Fibroblast of mammary gland (primary cell): ENCODE measurements around the gene PRDM10.
A peak's percentile ranks its signal among the peaks of the same experiment; 100 is the strongest.
"Not testable (repeated sequence)": the region's sequence is repeated elsewhere in the genome, so short reads cannot be mapped to it uniquely, and the experiment has no call there.

Source experiments
- DNase-seq: peaks from one replicate; pipeline ENCODE4 v3.0.0-alpha.2; 2010; ENCODE audit warnings: low read depth
- H3K4me3 ChIP-seq: 2 replicates; pipeline ENCODE4 v1.5.1; 2011; ENCODE audit warnings: low read depth, mild to moderate bottlenecking, low read length, moderate library complexity; ENCODE audit not compliant: control insufficient read depth
- TF ChIP-seq, protein P1 (sequence below): conservative IDR thresholded peaks from 2 replicates; pipeline ENCODE4 v1.5.1; 2011; ENCODE audit warnings: low read depth, low read length, inconsistent platforms; ENCODE audit not compliant: control insufficient read depth, insufficient read depth

The PRDM10 gene

DNA sequence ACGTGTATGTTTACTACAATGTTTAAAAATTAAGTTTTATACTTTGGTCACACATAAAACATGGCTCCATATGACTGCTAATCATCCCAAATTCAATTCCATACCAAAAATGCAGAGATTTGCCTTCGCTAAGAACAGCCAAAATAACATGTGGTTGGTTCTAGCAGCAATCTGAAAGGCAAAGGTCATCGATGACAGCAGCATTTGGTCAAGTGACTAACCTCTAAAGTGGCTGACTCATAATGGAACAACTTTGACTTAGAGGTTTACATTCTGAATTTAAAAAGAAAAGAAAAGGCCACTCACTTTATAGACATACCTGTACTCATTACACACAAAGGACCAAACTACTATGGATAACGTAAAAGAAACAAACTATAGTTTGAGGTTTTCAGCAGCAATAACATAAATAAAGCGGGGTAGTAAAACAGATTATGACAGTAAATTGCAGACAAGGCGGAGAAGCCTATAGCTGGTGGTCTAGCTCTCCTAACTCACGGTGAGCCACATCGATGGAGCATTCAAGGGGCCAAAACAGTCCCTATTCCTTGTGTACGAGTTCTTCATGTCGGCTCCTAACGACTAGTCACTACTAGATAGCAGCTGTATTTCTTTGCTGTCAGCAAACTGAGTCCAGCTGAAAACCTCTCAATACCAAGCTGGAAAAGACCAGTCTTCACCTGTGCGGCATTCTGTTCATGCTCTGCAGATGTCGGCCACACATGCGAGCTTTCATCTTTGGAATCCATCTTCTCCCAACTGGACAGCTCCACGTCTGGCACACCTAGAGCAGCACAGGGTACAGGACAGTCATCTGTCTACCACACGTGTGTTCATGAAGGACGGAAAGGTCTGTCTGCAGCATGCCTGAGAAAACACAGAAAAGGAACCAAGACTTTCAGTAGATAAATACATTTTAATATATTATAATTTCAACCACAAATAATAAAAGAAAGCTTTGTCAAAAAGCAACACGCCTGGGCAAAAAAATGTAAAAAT lies 42.1 kb downstream of the PRDM10 start:
- TF ChIP-seq, protein P1, sequence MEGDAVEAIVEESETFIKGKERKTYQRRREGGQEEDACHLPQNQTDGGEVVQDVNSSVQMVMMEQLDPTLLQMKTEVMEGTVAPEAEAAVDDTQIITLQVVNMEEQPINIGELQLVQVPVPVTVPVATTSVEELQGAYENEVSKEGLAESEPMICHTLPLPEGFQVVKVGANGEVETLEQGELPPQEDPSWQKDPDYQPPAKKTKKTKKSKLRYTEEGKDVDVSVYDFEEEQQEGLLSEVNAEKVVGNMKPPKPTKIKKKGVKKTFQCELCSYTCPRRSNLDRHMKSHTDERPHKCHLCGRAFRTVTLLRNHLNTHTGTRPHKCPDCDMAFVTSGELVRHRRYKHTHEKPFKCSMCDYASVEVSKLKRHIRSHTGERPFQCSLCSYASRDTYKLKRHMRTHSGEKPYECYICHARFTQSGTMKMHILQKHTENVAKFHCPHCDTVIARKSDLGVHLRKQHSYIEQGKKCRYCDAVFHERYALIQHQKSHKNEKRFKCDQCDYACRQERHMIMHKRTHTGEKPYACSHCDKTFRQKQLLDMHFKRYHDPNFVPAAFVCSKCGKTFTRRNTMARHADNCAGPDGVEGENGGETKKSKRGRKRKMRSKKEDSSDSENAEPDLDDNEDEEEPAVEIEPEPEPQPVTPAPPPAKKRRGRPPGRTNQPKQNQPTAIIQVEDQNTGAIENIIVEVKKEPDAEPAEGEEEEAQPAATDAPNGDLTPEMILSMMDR: no peak
- peak; percentile 96 for DNase-seq
- no peak overlapping the region for H3K4me3 ChIP-seq

GRCh38 chr11:129959687-129960086 lies 42.9 kb downstream of the PRDM10 start:
- DNase-seq: no peak
- TF ChIP-seq, protein P1: no peak
- no peak overlapping the region for H3K4me3 ChIP-seq

GRCh38 chr11:129955282-129955681 lies 47.4 kb downstream of the PRDM10 start:
- no peak overlapping the region for H3K4me3 ChIP-seq
- DNase-seq: no peak
- TF ChIP-seq, protein P1: no peak

DNA sequence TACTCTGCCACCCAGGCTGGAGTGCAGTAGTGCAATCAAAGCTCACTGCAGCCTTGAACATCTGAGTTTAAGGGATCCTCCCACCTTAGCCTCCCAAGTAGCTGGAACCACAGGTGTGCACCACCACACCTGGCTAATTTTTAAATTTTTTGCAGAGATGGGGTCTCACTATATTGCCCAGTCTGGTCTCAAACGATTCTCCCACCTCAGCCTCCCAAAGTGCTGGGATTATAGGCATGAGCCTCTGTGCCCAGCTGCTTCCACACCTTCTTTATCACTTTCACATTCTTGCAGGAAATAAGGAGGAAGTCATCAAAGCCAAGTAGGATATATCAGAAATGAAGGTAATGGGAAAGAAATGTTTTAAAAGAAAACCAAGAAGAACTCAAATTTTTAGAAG lies 47.9 kb downstream of the PRDM10 start:
- DNase-seq, H3K4me3 ChIP-seq: not testable (repeated sequence)

- no peak overlapping the region for H3K4me3 ChIP-seq
- TF ChIP-seq, protein P1: no peak
- DNase-seq: no peak
These were observed 50.8 kb downstream of the PRDM10 start for GRCh38 chr11:129951866-129952262.

DNA sequence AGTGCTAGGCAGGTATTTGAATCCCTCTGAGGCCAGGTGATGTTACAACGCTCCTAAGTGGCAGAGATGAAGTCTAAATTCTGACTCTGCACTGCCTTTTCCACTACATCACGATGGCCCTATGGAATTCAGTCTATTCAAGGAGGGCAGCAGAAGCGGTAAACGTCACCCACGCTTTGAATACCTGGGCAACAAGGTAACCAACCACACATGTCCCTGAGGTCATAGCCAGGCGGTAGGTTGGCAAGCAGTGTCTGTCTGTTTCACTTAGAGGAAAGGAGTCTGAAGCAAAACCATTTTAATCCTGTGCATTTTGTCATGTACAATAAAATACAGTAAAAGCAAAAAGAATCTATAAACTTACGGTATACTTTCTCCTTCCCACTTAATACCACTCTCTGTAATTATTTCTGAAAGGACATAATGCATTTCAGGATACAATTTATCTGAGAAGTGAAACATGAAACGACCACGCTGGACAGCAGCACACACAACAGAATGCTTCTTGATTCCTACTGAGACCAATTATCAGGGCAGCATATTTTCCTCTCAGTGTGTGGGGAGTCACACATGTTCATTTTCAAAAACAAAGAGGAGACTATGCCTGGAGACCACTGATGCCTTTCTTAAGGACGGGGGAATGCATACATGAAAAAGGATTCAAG lies 51.3 kb downstream of the PRDM10 start:
- DNase-seq: no peak
- TF ChIP-seq, protein P1: no peak
- H3K4me3 ChIP-seq: no peak overlapping the region
